MCF 10A (cell line): ENCODE measurements around the gene SDR42E1. TPM values are rescaled to one million over a fixed set of nuclear protein-coding genes. Genes with fewer than 3 reads are reported as not detected.
A peak's percentile ranks its signal among the peaks of the same experiment; 100 is the strongest.

ENCODE experiments used
- BruUV-seq: library from RNA; stranded (reverse); fragments of 400-500 nt; replicated peaks from 2 replicates; lab custom pipeline; 2021; lab: Mats Ljungman, UMichigan
- CTCF ChIA-PET: fragments of 300-600 bp; sonication (Branson Sonifier 250); formaldehyde crosslinking; extraction: SDS; loops from one replicate; lab custom pipeline; 2021; ENCODE audit warnings: antibody characterized with exemption, inconsistent platforms; lab: Yijun Ruan, JAX
- POLR2A ChIA-PET: fragments of 300-600, 350-650 bp; sonication (Branson Sonifier 250); formaldehyde crosslinking; extraction: SDS; loops from one replicate; lab custom pipeline; 2020; ENCODE audit warnings: antibody characterized with exemption, inconsistent platforms; lab: Yijun Ruan, JAX
- DNase-seq: peaks from one replicate; pipeline ENCODE4 v3.0.0-alpha.2; 2018; ENCODE audit not compliant: unreplicated experiment
- H3K27ac Mint-ChIP-seq: one replicate; pipeline ENCODE4 v1.8.0; 2022; ENCODE audit warnings: mild to moderate bottlenecking, low read depth, mixed read lengths; ENCODE audit not compliant: unreplicated experiment
- H3K27me3 Mint-ChIP-seq: one replicate; pipeline ENCODE4 v1.8.0; 2022; ENCODE audit warnings: mixed read lengths; ENCODE audit not compliant: insufficient read depth, unreplicated experiment
- H3K36me3 Mint-ChIP-seq: one replicate; pipeline ENCODE4 v1.8.0; 2022; ENCODE audit warnings: mild to moderate bottlenecking, moderate library complexity, mixed read lengths; ENCODE audit not compliant: insufficient read depth, unreplicated experiment
- H3K4me1 Mint-ChIP-seq: one replicate; pipeline ENCODE4 v1.8.0; 2022; ENCODE audit warnings: mixed read lengths; ENCODE audit not compliant: insufficient read depth, unreplicated experiment
- H3K4me3 Mint-ChIP-seq: one replicate; pipeline ENCODE4 v1.8.0; 2022; ENCODE audit warnings: mild to moderate bottlenecking, moderate library complexity, mixed read lengths; ENCODE audit not compliant: unreplicated experiment
- H3K9me3 Mint-ChIP-seq: one replicate; pipeline ENCODE4 v1.8.0; 2022; ENCODE audit warnings: mixed read lengths; ENCODE audit not compliant: unreplicated experiment
- CTCF ChIP-seq: fragments of 200-600 bp; IDR thresholded peaks from one replicate; pipeline ENCODE4 v1.8.0; 2022; ENCODE audit warnings: antibody characterized with exemption, mild to moderate bottlenecking; ENCODE audit not compliant: unreplicated experiment
- intact Hi-C: fragments of 100-400 bp; cut with micrococcal nuclease; formaldehyde crosslinking; loops from 2 replicates; pipeline ENCODE4 v1.14.1; 2022
- total RNA-seq: library from RNA; stranded (reverse); gene quantifications from 2 replicates; pipeline ENCODE4 v1.2.3, GENCODE V29; 2022

Gene SDR42E1
- total RNA-seq, 1 experiment from 2014 or later = 8.4 TPM

GRCh38 chr16:82031116-82032084 is 20.1 kb upstream of the SDR42E1 start:
- no TSS peak for BruUV-seq

GRCh38 chr16:82027629-82028064 is 16.4 kb upstream of the SDR42E1 start:
- DNase-seq = no peak
- Mint-ChIP-seq H3K27ac (no peak overlapping the region), H3K4me1 (no peaks in the 10 kb centered on the region), H3K9me3 (no peaks in the 10 kb centered on the region), H3K36me3 (no peaks in the 10 kb centered on the region), H3K27me3 (no peaks in the 10 kb centered on the region), H3K4me3 (no peak overlapping the region)
- POLR2A ChIA-PET = interaction anchor here (0.6 kb wide), 1 partner anchor 214 kb away, joined by 3 read pairs; no protein-coding TSS in a partner anchor
- TF ChIP-seq CTCF = no peak
- CTCF ChIA-PET = no interaction called here
- BruUV-seq = no TSS peak
- intact Hi-C loops = no loop called here

More at GRCh38 chr16:82031116-82032084, 20.1 kb upstream of the SDR42E1 start:
- no peak overlapping the region for H3K4me3 Mint-ChIP-seq
- H3K27ac Mint-ChIP-seq = no peak overlapping the region
- peak; percentile 61 for TF ChIP-seq CTCF
- H3K4me1 Mint-ChIP-seq = peaks cover 20% of the 10 kb centered on the region
- H3K9me3 Mint-ChIP-seq = no peaks in the 10 kb centered on the region
- peak; percentile 81 for DNase-seq
- CTCF ChIA-PET = interaction anchor here (0.6 to 6.6 kb wide), 22 partner anchors 10 to 1919 kb away, joined by 3 to 128 read pairs (median 4); no protein-coding TSS in a partner anchor
- POLR2A ChIA-PET = interaction anchor here (1.0 kb wide), 1 partner anchor 199 kb away, joined by 5 read pairs; no protein-coding TSS in a partner anchor
- H3K36me3 Mint-ChIP-seq = no peaks in the 10 kb centered on the region
- intact Hi-C loops = loop anchor here (1.0 kb wide), 5 partner anchors 90 to 313 kb away; partner anchors contain the start of gene MPHOSPH6
- H3K27me3 Mint-ChIP-seq = no peaks in the 10 kb centered on the region

GRCh38 chr16:82024883-82025282 is 13.6 kb upstream of the SDR42E1 start:
- Mint-ChIP-seq H3K27ac (no peak overlapping the region), H3K27me3 (peaks cover 3% of the 10 kb centered on the region), H3K4me3 (no peak overlapping the region), H3K4me1 (no peaks in the 10 kb centered on the region), H3K36me3 (no peaks in the 10 kb centered on the region), H3K9me3 (no peaks in the 10 kb centered on the region)
- intact Hi-C loops = no loop called here
- no peak for DNase-seq
- CTCF ChIA-PET = no interaction called here
- no peak for TF ChIP-seq CTCF
- BruUV-seq = no TSS peak
- POLR2A ChIA-PET = no interaction called here

- ChIA-PET POLR2A (no interaction called here), CTCF (interaction anchor here (0.7 kb wide), 1 partner anchor 206 kb away, joined by 4 read pairs; no protein-coding TSS in a partner anchor)
- H3K27ac Mint-ChIP-seq = no peak overlapping the region
- intact Hi-C loops = no loop called here
- peaks cover 8% of the 10 kb centered on the region for H3K27me3 Mint-ChIP-seq
- no peaks in the 10 kb centered on the region for H3K4me1 Mint-ChIP-seq
- DNase-seq = no peak
- no peak for TF ChIP-seq CTCF
- no peaks in the 10 kb centered on the region for H3K9me3 Mint-ChIP-seq
- H3K4me3 Mint-ChIP-seq = no peak overlapping the region
- no TSS peak for BruUV-seq
- no peaks in the 10 kb centered on the region for H3K36me3 Mint-ChIP-seq
These were observed 13.0 kb upstream of the SDR42E1 start for GRCh38 chr16:82024316-82024715.
